AG04449 (cell line): Measurements from ENCODE around the gene CXCL14.

Experiments
- CTCF ChIA-PET: fragments of 350-600 bp; formaldehyde crosslinking; extraction: SDS; loops from one replicate; lab custom pipeline; 2021; ENCODE audit warnings: antibody characterized with exemption; lab: Yijun Ruan, JAX
- POLR2A ChIA-PET: fragments of 400-600, 350-600 bp; formaldehyde crosslinking; extraction: SDS; loops from one replicate; lab custom pipeline; 2020; ENCODE audit warnings: antibody characterized with exemption, inconsistent platforms; lab: Yijun Ruan, JAX
- DNase-seq: peaks from one replicate; pipeline ENCODE4 v3.0.0-alpha.2; 2010; ENCODE audit warnings: low read depth, low spot score
- H3K4me3 ChIP-seq: 2 replicates; pipeline ENCODE4 v1.5.1; 2011; ENCODE audit warnings: low read depth, mild to moderate bottlenecking, control low read depth, low read length
- TF ChIP-seq, protein P1 (sequence below): IDR thresholded peaks from one replicate; pipeline ENCODE4 v1.5.1; 2011; ENCODE audit warnings: mild to moderate bottlenecking, moderate library complexity, low read length, control low read depth, inconsistent platforms; ENCODE audit not compliant: insufficient read depth; ENCODE audit errors: missing control alignments

CXCL14 gene

DNA sequence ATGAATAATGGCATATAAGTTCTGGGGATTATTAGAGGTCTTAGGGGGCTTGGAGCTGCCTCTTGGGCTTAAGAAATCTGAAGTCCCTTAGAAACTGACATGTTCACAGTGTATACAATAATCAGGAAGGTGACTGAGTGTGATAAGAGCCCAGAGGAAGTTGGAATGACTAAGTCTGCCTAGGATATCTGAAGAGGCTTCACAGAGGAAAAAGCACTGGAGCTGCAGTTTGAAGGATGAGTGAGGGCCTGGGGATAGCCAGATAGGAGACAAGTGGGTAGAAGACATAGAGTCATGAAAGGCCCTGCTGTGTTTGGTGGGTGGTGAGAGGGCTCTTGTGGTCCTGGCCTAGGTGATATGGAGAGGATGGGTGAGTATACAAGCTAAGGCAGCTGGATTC, 51.9 kb downstream of the CXCL14 start:
- DNase-seq: no peak
- CTCF ChIA-PET: interaction anchor here (1.1 to 3.4 kb wide), 3 partner anchors 24 to 69 kb away, joined by 4 to 25 read pairs (median 5); no protein-coding TSS in a partner anchor
- TF ChIP-seq, protein P1, sequence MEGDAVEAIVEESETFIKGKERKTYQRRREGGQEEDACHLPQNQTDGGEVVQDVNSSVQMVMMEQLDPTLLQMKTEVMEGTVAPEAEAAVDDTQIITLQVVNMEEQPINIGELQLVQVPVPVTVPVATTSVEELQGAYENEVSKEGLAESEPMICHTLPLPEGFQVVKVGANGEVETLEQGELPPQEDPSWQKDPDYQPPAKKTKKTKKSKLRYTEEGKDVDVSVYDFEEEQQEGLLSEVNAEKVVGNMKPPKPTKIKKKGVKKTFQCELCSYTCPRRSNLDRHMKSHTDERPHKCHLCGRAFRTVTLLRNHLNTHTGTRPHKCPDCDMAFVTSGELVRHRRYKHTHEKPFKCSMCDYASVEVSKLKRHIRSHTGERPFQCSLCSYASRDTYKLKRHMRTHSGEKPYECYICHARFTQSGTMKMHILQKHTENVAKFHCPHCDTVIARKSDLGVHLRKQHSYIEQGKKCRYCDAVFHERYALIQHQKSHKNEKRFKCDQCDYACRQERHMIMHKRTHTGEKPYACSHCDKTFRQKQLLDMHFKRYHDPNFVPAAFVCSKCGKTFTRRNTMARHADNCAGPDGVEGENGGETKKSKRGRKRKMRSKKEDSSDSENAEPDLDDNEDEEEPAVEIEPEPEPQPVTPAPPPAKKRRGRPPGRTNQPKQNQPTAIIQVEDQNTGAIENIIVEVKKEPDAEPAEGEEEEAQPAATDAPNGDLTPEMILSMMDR: no peak
- POLR2A ChIA-PET: no interaction called here
- no peak overlapping the region for H3K4me3 ChIP-seq

DNA sequence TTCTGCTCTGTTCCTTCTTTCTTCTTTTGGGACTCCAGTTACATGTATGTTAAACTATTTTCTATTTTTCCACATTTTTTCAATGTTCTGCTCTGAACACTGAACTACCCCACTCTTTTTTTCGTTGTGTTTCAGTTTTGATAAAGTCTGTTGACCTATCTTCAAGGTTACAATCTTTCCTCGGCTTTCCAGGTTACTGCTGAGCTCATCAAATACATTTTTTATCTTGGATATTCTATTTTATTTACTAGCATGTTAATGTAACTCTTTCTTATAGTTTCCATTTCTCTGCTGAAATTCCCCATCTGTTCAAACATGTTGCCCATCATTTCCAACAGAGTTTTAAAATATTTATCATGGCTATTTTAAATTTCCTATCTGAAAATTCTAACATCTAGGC, 56.8 kb downstream of the CXCL14 start:
- no peak for DNase-seq
- no peak overlapping the region for H3K4me3 ChIP-seq
- TF ChIP-seq, protein P1: no peak
- ChIA-PET CTCF (interaction anchor here (0.6 to 2.0 kb wide), 4 partner anchors 30 to 95 kb away, joined by 3 to 7 read pairs (median 3); no protein-coding TSS in a partner anchor), POLR2A (no interaction called here)
